Skeletal muscle cell (primary cell): ENCODE measurements around the gene PSMD6.

Experiments
- DNase-seq: peaks from one replicate; pipeline ENCODE4 v3.0.0-alpha.2; 2010; ENCODE audit warnings: low read depth
- H3K4me3 ChIP-seq: 2 replicates; pipeline ENCODE4 v1.5.1; 2011; ENCODE audit warnings: low read depth, mild to moderate bottlenecking, control low read depth, low read length, moderate library complexity

The PSMD6 gene

DNA sequence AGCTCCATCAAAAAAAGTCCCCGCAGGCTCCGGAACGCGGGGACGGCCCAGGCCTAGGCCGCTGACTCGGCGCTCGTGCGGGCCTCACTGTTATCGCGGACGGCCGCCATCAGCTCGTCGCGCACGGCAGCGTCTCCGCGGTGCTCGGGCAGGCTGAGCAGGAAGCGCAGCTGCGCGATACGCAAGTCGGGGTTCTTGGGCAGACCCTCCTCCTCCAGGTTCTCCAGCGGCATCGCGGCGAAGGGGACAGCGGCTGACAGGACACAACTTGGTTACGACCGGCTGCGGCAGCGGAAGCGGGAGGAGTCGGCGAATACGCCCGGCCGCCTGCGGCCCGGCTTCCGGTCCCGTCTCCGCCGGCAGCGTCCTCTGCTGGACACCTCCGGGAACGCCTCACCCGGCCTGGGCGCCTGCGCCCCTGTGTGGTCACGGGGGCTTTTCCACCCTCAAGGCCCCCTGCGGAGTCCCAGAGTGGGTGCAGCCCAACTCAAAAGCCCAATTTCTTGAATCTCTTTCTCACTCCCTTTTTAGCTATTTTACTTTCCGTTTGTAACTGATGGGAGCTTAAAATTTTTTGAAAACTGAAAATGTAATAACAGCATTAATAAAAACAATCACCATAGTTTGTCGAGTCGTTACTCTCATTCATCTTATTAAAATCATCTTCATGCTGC is at the start of gene PSMD6:
PSMD6 (minus strand) TSS at position 308 of the 674 bp plus-strand sequence; CDS start at position 233, 75 bp downstream.
- H3K4me3 ChIP-seq: peak within 1 kb of the TSS; percentile 84
- peak; percentile 25 for DNase-seq

DNA sequence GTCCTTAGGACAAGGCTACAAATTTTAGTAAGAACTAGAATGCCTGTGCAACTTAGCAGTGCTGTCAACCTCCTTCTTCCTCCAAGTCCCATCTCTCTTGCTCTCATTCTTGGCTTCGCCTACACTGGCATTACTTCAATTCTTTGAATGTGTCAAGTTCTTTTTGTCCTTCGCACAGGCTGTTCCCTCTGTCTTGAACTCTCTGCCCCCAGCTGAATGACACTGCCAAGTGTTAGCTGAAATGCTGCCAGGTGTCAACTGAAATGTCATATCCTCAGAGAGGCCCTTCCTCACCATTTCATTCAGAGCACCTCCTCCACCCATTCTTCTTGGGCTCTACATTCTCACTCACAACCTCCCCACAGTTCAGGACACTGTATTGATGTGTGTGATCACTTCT is 48.8 kb upstream of the PSMD6 start:
- no peak overlapping the region for H3K4me3 ChIP-seq
- DNase-seq: no peak

DNA sequence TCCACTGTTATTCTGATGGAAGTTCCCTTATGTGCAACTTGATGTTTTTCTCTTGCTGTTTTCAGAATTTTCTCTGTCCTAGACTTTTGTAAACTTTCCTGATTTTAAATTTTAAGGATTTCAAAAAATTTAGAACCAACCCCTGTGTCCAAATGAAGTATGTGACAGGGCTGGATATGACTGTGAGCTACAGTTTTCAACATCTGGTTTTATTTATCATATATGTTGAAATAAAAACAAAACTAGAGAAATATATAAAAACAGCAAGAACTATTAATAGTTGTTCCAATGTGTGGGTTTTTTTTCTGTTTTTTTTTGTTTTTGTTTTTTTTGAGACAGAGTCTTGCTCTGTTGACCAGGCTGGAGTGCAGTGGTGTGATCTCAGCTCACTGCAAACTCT is 47.4 kb upstream of the PSMD6 start:
- no peak overlapping the region for H3K4me3 ChIP-seq
- no peak for DNase-seq

DNA sequence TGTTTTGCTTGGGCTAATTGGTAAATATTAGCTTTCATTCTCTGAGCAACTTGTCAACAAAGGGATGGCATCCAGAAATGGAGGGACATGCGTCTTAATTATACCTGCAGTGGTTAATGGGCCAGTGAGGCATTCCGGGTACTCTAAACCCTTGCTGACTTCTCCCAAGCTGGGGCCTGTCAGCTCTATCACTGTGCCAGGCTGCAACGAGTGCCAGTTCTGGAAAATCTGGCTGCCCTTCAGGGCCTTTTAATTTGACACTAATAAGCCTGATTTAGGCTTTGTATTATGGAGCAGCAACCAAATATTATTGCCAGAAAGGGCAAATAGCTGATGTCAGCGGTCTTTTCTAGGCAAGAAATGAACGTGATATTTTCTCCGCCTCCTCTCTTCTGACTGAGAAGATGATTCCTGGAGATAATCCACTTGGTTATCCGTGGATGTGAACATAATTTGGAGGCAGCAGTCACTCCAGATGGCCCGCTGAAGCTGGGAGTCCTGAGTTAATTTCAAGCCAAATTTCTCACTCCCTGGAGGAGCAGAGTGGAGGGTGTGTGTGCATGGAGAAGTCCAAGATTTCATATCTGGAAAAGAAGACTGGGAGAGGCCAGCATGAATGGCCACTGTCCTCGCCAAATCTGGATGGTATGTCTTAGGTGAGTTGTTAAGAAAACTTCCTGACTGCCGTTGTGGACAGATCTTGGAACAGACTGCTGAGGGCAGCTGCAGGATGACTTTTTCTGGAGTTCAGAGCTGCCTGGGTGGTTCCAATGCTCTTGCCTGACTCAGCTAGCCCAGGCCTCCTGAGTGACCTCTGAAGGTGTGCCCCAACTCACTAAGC is 44.4 kb upstream of the PSMD6 start:
- DNase-seq: no peak
- H3K4me3 ChIP-seq: no peak overlapping the region

DNA sequence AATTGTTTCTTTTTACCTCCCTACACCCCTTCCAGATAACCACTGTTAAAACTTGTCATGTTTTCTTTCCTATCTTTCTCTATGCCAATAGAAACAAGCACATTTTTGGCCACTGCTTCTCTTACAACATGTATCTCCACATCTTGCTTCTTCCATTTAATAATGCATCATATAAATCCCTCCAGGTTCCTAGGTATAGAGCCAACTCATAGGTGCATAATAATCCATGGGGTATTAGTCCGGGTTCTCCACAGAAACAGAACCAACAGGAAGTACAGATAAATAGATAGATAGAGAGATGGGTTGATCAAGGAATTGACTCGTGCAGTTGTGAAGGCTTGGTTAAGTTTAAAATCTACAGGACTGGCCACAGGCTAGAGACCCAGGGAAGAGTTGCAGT is 41.5 kb upstream of the PSMD6 start:
- H3K4me3 ChIP-seq: no peak overlapping the region
- no peak for DNase-seq

DNA sequence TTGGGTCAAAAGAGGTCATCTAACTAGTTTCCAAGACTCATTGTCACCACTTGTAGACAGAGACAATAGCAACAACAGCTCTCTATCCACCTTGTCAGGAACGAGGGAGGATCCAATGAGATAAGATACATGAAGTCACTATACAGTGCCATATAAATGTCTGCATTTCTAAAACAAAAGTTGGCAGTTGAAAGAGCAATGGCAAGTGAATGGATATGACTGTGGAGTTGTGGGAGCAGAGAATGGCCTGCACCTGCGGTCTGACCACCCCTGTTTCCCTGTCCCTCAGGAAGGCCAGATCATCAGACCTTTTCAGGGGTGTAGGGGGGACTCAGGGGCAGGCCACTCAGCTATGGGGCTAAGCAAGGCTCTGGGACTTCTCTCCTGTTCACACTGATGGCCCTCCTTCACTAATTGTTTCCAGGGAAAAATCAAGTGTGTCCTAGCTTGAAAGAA is 40.7 kb upstream of the PSMD6 start:
- DNase-seq: no peak
- H3K4me3 ChIP-seq: no peak overlapping the region

DNA sequence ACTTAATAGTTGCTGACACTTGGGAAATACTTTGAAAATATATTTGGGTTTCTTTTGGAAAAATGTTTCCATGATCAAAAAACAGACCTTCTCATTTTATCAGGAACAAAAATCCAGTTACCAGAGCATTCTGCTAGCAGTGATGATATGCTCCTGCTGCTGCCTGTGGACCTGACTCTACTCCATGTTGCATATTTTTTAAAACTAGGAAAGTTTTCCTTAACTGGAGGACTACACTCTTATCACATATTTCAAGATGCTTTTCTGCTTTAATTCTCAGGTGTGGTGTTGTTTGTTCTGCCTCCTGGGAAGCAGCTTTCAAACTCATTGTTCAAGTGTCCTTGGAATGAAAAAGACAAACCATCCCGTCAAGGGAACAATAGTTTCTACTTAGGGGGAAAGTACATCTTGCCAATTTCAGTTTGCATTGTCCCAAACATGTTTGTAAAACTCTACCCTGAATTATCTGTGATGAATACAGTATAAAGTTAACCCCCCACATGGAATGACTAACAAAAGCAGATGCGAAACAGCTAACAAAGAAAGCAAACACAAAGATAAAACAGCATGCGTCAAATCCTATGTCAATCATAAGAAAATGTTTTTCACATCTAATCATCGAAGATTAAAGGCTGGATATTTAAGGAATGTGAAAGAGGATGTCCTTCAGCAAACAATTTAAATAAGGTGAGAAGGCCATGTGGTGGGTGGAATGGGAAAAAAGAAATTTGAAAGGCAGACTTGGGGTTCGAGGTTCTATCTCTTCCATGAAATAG is 40.1 kb upstream of the PSMD6 start:
- no peak for DNase-seq
- no peak overlapping the region for H3K4me3 ChIP-seq

DNA sequence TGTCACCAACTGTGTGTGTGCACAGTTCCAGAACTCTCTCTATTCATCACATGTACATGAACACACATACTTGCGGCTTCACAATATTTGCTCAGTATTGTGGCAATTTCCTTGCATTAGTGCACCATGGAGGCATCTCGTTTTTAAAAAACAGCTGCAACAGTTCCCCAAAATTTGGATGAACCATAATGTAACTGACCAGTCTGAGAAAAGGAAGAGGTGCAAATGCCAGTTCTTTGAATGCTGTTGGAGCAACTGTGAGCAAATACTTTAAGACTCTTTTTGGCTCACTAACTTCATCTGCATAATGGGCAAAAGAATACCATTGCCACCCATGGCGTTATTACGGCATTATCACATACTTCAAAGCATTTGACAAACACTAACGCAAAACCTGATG is 38.3 kb upstream of the PSMD6 start:
- H3K4me3 ChIP-seq: no peak overlapping the region
- DNase-seq: no peak

DNA sequence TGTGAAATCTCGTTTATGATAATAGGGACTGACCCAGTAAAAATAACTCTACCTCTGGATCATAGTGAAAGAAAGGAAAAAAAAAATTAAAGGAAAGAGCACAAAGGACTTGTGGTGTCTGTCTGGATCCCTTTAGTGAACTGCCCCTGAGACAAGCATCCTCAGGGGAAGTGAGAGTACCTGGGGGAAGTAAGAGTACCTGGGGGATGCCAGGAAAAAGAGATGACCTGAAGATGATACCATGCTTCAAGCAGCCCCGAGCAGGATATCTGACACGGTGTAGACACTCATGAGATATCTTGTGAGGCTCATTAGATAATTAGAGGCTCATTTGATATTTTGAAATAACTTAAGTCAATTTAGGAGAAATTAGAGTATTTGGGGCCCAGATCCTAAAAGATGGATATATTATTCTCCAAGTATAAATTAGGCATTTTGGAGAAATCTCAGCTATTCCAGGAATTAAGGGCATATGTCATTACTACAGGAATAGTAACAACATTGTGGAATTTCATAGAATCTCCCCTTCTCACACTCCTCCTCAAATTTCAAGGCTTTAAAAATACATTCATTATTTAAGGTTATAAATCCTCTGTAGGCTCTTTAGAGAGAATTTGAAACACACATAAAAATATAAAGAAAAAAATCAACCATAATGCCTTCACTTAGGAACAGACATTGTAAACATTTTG is 36.3 kb upstream of the PSMD6 start:
- no peak for DNase-seq
- no peak overlapping the region for H3K4me3 ChIP-seq

DNA sequence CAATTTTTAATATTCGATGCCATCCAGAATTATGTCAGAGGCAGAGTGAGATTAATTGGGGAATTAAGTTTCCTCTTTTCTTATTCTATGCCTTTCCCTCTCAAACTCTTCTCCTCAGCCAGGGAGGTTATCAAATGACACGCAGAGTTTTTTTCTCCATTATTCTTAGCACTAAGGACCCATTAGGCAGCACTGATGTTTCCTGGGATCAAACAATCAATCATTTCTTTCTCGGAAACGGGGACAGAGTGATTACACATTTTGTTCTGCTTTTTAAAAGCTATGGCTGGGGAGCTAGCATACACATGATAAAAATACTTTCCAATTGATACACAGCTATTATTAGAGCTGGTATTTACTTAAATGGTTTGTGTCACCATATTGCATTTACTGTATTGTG is 35.3 kb upstream of the PSMD6 start:
- no peak for DNase-seq

DNA sequence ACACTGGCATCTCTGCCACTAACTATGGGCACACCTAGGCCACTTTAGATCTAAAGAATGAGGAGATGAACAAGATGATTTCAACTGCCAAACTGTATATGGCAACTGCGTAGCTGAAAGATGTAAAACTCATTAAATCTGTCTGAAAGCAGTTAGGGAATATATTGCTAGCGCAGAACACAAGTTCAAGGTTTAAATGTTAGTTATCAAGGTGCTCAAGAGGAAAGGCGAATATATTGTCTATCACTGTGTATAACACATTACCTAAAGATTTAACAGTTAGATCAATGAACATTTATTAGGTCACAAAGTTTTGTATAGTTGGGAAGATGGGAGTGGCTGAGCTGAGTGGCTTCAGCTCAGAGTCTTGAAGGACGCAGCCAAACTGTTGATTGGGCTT is 33.9 kb upstream of the PSMD6 start:
- DNase-seq: no peak
- H3K4me3 ChIP-seq: no peak overlapping the region

More for the DNA sequence above, 35.3 kb upstream of the PSMD6 start:
- H3K4me3 ChIP-seq: no peak overlapping the region

DNA sequence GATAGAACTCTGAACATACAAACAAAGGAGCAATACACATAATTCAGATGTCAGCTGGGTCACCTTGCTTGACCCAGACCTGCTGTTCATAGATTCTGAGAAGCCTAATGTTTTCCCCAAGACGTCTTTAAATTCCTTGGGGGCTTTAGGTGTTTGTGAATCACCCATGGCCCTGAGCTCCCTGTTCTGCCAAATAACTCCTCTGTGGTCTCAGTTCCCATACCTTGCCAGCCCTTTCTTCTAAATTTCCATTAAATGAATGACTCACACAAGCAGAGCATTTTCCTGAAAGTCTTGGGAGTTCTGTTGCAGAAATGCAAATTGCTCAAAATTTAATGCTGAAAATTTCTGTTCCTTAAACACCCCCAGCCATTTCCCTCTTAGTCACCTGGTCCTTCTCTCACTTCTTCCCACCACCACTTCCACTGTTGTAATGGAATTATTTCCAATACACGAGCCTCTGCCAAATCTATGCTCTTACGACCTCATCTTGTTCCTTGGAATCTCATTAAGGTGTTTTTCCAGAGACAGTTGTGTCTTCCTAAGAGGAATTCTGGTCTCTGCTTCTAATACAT is 33.4 kb upstream of the PSMD6 start:
- DNase-seq: peak; percentile 79
- no peak overlapping the region for H3K4me3 ChIP-seq

DNA sequence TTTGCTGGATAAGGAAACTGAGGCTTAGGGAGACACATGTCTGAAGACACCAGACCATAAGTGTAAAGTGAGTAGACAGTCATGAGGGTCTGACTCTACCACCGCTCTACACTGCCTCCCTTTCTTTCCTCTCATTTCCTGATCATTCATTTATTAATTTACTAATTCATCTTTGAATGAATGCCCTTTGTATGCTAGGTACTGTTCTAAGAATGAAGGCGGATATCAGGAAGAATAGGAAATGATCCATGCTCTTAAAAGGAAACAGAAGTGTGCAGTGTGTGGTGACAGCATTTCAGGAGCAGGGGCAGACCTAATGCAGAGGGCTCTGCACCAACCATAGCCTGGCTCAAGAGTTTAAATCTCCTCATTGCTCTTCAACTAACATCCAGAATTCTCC is 31.8 kb upstream of the PSMD6 start:
- DNase-seq: no peak
- H3K4me3 ChIP-seq: no peak overlapping the region

DNA sequence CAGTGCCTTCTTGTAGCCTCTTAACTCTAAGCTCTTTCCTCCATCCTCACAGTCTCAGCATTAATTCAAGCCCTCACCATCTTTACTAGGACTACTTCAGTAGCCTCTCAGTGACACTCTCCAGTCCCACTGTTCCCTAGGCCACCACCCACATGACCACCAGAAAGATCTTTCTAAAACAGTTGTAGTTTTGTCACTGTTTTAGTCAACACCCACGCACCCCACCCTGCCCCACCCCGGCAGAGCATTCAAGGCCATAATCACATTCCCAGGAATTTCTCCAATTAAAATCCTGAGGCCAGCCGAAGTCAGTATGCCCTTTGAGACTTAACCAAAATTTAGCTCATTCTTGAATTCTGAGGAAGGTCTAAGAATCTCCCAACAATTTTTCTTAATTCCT is 31.2 kb upstream of the PSMD6 start:
- H3K4me3 ChIP-seq: no peak overlapping the region
- DNase-seq: no peak

DNA sequence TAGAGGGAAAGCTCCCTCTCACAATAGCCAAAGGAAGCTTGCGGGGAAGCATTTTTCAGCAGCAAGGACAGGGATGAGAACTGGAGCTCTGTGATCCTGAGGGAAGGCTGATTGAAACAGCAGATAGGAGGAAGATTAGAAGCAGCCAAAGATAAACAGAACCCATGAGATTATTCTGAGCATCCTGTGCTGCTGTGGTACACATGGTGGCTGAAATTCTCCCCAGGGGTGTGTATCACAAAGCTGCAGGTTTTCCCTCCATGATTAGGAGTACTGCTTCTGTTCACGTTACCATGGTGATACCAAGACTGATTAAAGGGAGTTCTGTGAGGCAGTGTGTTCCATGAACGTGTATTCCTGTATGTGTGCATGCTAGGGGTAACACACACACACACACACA is 30.3 kb upstream of the PSMD6 start:
- H3K4me3 ChIP-seq: no peak overlapping the region
- DNase-seq: no peak

DNA sequence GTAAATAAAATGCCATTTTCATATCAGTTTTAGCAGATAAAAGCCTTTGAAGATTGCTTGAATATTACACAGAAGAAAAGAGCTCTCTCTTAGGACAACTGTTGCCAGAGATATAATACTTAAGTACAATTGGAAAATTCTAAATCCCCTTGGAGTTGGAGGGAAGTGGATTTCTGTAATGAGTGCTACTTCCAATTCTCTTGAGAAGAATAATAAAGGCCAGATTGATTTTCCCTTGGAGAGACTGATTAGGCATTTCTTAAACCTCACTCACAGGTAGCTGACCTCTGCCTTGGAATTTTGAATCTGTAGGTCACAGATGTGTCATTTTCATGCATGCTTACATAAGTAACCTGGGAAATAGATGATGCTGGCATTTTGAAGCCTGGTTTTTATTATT is 29.8 kb upstream of the PSMD6 start:
- DNase-seq: no peak
- H3K4me3 ChIP-seq: no peak overlapping the region

DNA sequence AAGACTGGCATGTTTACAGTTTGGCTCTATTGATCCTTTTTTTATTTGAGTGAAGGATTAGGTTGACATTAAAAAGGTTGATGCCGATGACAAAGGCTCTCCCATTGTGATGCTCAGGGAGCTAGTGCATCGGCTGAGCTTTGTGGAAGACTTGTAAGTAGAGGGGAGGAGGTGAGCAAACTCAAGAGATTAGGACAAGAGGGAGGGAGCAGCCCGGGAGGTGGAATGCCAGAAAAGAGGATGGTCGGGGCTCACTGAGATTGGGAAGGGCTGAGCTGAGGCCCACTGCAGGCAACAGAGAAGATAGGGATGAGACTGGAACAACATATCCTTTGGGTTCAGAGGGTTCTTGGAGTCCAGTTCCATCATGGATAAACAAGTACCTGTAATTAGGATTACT is 26.5 kb upstream of the PSMD6 start:
- no peak overlapping the region for H3K4me3 ChIP-seq

DNA sequence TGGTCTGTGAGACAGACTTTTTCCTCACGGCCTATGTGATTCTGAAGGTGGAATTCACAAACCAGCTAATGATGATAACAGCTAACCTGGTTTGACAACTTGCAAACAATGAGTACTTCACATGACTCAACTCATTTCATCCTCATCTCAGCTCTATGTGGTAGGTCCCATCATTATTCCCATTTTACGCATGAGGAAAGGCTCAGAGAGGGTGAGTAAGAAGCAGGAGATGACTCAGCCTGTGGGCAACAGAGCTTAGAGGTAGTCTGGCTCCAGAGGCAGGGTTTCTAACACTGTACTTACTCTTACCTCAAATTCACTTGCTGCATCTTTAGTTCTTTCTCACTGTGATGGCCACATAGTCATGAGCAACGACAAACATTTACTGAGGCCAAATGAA is 25.8 kb upstream of the PSMD6 start:
- DNase-seq: no peak
- no peak overlapping the region for H3K4me3 ChIP-seq

More for the DNA sequence above, 26.5 kb upstream of the PSMD6 start:
- no peak for DNase-seq

DNA sequence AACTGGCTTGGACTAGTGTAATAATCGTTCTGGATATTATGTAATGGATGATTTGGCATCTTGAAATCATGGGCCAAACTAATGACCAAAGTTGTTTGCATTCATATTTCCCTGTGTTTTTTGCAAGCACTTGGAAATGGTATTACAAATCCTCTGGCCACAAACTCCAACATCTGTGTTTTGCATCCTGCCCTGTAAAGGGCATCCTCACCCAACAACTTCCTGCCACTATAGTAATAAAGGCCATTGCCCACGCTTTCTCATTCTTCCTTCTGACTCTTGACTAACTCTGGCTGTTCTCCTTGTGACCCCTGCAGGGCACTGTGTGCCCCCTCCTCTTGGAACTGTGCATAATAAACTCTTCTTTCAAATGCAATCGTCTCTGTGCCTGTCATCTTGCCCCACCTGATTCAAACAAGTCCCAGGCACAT is 25.4 kb upstream of the PSMD6 start:
- H3K4me3 ChIP-seq: no peak overlapping the region
- no peak for DNase-seq
